ENCODE measurements around the gene RAB40C.

- TF ChIP-seq CTCF (IDR thresholded peaks at IDR 0.05), result no peak
- TF ChIP-seq POLR2A (IDR thresholded peaks at IDR 0.05), result no peak
These were observed 25.0 kb upstream of the RAB40C start for GRCh38 chr16:564690-565418.
